Measurements from ENCODE around the gene SMAD3. TPM values are rescaled to one million over a fixed set of nuclear protein-coding genes. Genes with fewer than 3 reads are reported as not detected.
A peak's percentile ranks its signal among the peaks of the same experiment; 100 is the strongest.

The SMAD3 gene
- total RNA-seq, 1 donor: 96.3 TPM

GRCh38 chr15:67173005-67173404 lies 107.6 kb downstream of the SMAD3 start:
- no peak overlapping the region for H3K4me3 ChIP-seq (ENCODE audit: low read depth, low read length)
- no peak for DNase-seq (ENCODE audit: low read depth)
- TF ChIP-seq CTCF (IDR thresholded peaks at IDR 0.05; ENCODE audit: insufficient read depth, low read length): no peak

GRCh38 chr15:67173786-67174185 lies 108.4 kb downstream of the SMAD3 start:
- DNase-seq (ENCODE audit: low read depth): no peak
- H3K4me3 ChIP-seq (ENCODE audit: low read depth, low read length): no peak overlapping the region
- no peak for TF ChIP-seq CTCF (IDR thresholded peaks at IDR 0.05; ENCODE audit: insufficient read depth, low read length)

- TF ChIP-seq CTCF (IDR thresholded peaks at IDR 0.05; ENCODE audit: insufficient read depth, low read length): no peak
- no peak for DNase-seq (ENCODE audit: low read depth)
- H3K4me3 ChIP-seq (ENCODE audit: low read depth, low read length): no peak overlapping the region
Observed at GRCh38 chr15:67174446-67174845, 109.0 kb downstream of the SMAD3 start.

GRCh38 chr15:67174864-67175573 lies 109.6 kb downstream of the SMAD3 start:
- no peak for DNase-seq (ENCODE audit: low read depth)
- no peak for TF ChIP-seq CTCF (IDR thresholded peaks at IDR 0.05; ENCODE audit: insufficient read depth, low read length)
- no peak overlapping the region for H3K4me3 ChIP-seq (ENCODE audit: low read depth, low read length)

GRCh38 chr15:67175643-67176071 lies 110.3 kb downstream of the SMAD3 start:
- peak; percentile 74 for DNase-seq (ENCODE audit: low read depth)
- no peak for TF ChIP-seq CTCF (IDR thresholded peaks at IDR 0.05; ENCODE audit: insufficient read depth, low read length)
- no peak overlapping the region for H3K4me3 ChIP-seq (ENCODE audit: low read depth, low read length)

- DNase-seq (ENCODE audit: low read depth): no peak
- no peak overlapping the region for H3K4me3 ChIP-seq (ENCODE audit: low read depth, low read length)
- TF ChIP-seq CTCF (IDR thresholded peaks at IDR 0.05; ENCODE audit: insufficient read depth, low read length): no peak
Observed at GRCh38 chr15:67176195-67176971, 111.0 kb downstream of the SMAD3 start.
